HG03378 (cell line): ENCODE results near the gene PCNX1.
"Not testable (repeated sequence)": the region's sequence is repeated elsewhere in the genome, so short reads cannot be mapped to it uniquely, and the experiment has no call there.

Experiments used
- ATAC-seq: cut with Tn5 transposase; IDR thresholded peaks from one replicate; pipeline ENCODE4 v1.9.1; 2021; ENCODE audit warnings: mild to moderate bottlenecking, moderate library complexity; ENCODE audit not compliant: unreplicated experiment

Gene PCNX1

GRCh38 chr14:70907176-70907995 is at the start of gene PCNX1:
TSS of gene PCNX1 (plus strand) at chr14:70907459. CDS start at chr14:70907851, 392 bp downstream.
- peak; percentile 39 for ATAC-seq

GRCh38 chr14:70857496-70857890 is 49.8 kb upstream of the PCNX1 start:
- ATAC-seq = no peak

GRCh38 chr14:70858641-70859040 is 48.6 kb upstream of the PCNX1 start:
- no peak for ATAC-seq

GRCh38 chr14:70866992-70867391 is 40.3 kb upstream of the PCNX1 start:
- ATAC-seq = not testable (repeated sequence)

- ATAC-seq = no peak
These were observed 36.3 kb upstream of the PCNX1 start for GRCh38 chr14:70871001-70871400.

GRCh38 chr14:70871863-70872677 is 35.2 kb upstream of the PCNX1 start:
- no peak for ATAC-seq

- no peak for ATAC-seq
These were observed 34.6 kb upstream of the PCNX1 start for GRCh38 chr14:70872678-70873020.

- no peak for ATAC-seq
These were observed 33.6 kb upstream of the PCNX1 start for GRCh38 chr14:70873627-70874026.

- ATAC-seq = not testable (repeated sequence)
These were observed 31.3 kb upstream of the PCNX1 start for GRCh38 chr14:70875811-70876460.

GRCh38 chr14:70879448-70879847 is 27.8 kb upstream of the PCNX1 start:
- ATAC-seq = no peak

- ATAC-seq = not testable (repeated sequence)
These were observed 26.4 kb upstream of the PCNX1 start for GRCh38 chr14:70880888-70881287.

- peak; percentile 52 for ATAC-seq
These were observed 25.6 kb upstream of the PCNX1 start for GRCh38 chr14:70881549-70882177.

- ATAC-seq = no peak
These were observed 24.3 kb upstream of the PCNX1 start for GRCh38 chr14:70882776-70883492.

- ATAC-seq = no peak
These were observed 22.5 kb upstream of the PCNX1 start for GRCh38 chr14:70884595-70885342.

GRCh38 chr14:70885343-70886022 is 21.8 kb upstream of the PCNX1 start:
- ATAC-seq = no peak

GRCh38 chr14:70886421-70887206 is 20.6 kb upstream of the PCNX1 start:
- peak; percentile 36 for ATAC-seq

GRCh38 chr14:70887207-70887681 is 20.0 kb upstream of the PCNX1 start:
- peak; percentile 46 for ATAC-seq
